ENCODE measurements around the gene AURKAIP1.

Gene AURKAIP1

GRCh38 chr1:1373051-1373814 is 1.8 kb downstream of the AURKAIP1 start:
- Histone ChIP-seq H3K27me3 (ENCODE audit: insufficient read depth, low read length) (no peaks in the 10 kb centered on the region), H3K27ac (ENCODE audit: low read depth, low read length) (no peak overlapping the region), H4K8ac (ENCODE audit: low read depth, low read length) (no peak overlapping the region), H3K4ac (ENCODE audit: low read depth, low read length) (no peak overlapping the region), H3K36me3 (ENCODE audit: control insufficient read depth in 1 of 2, insufficient read depth in 2 of 2, low read length in 2 of 2) (peaks cover 26 to 29% of the 10 kb centered on the region in 2 experiments), H2BK12ac (ENCODE audit: low read length) (no peak overlapping the region), H3K79me2 (ENCODE audit: control insufficient read depth, insufficient read depth, low read length, poor library complexity) (peaks cover 13% of the 10 kb centered on the region), H3K18ac (ENCODE audit: low read length) (no peak overlapping the region), H3K9me3 (ENCODE audit: insufficient read depth, low read depth, low read length) (peaks cover 2% of the 10 kb centered on the region), H3K23ac (ENCODE audit: low read length) (no peak overlapping the region), H3K9ac (ENCODE audit: low read length) (no peak overlapping the region), H4K12ac (ENCODE audit: low read depth, low read length) (no peak overlapping the region), H2BK5ac (ENCODE audit: low read depth, low read length, poor library complexity) (no peak overlapping the region), H2AFZ (ENCODE audit: insufficient read depth, low read length, poor library complexity) (no peak overlapping the region), H4K91ac (ENCODE audit: low read depth, low read length) (no peak overlapping the region), H2AK5ac (ENCODE audit: low read length) (no peak overlapping the region), H3K14ac (ENCODE audit: low read length) (no peak overlapping the region), H2BK120ac (ENCODE audit: insufficient read depth, low read length, poor library complexity) (no peak overlapping the region), H3K4me1 (ENCODE audit: control insufficient read depth in 1 of 2, insufficient read depth in 2 of 2, low read length in 2 of 2) (peaks cover 11 to 13% of the 10 kb centered on the region in 2 experiments), H3K4me2 (ENCODE audit: low read length) (no peak overlapping the region), H3K79me1 (ENCODE audit: low read length) (peaks cover 8% of the 10 kb centered on the region), H3K4me3 (ENCODE audit: low read depth, low read length) (no peak overlapping the region)
- no CpG with 5 or more reads among the region's 26 CpGs for WGBS (ENCODE audit: extremely low coverage, insufficient coverage, insufficient read length)
- DNase-seq: no peak

- Histone ChIP-seq H3K14ac (ENCODE audit: low read length) (no peak overlapping the region), H3K4me3 (ENCODE audit: low read depth, low read length) (no peak overlapping the region), H3K79me2 (ENCODE audit: control insufficient read depth, insufficient read depth, low read length, poor library complexity) (peaks cover 13% of the 10 kb centered on the region), H3K4ac (ENCODE audit: low read depth, low read length) (no peak overlapping the region), H4K91ac (ENCODE audit: low read depth, low read length) (no peak overlapping the region), H3K9ac (ENCODE audit: low read length) (no peak overlapping the region), H2AFZ (ENCODE audit: insufficient read depth, low read length, poor library complexity) (no peak overlapping the region), H3K27me3 (ENCODE audit: insufficient read depth, low read length) (no peaks in the 10 kb centered on the region), H4K8ac (ENCODE audit: low read depth, low read length) (no peak overlapping the region), H3K27ac (ENCODE audit: low read depth, low read length) (no peak overlapping the region), H3K4me2 (ENCODE audit: low read length) (no peak overlapping the region), H4K12ac (ENCODE audit: low read depth, low read length) (no peak overlapping the region), H3K36me3 (ENCODE audit: control insufficient read depth in 1 of 2, insufficient read depth in 2 of 2, low read length in 2 of 2) (peaks cover 26 to 29% of the 10 kb centered on the region in 2 experiments), H3K79me1 (ENCODE audit: low read length) (peaks cover 8% of the 10 kb centered on the region), H2AK5ac (ENCODE audit: low read length) (no peak overlapping the region), H2BK12ac (ENCODE audit: low read length) (no peak overlapping the region), H2BK120ac (ENCODE audit: insufficient read depth, low read length, poor library complexity) (no peak overlapping the region), H3K23ac (ENCODE audit: low read length) (no peak overlapping the region), H3K4me1 (ENCODE audit: control insufficient read depth in 1 of 2, insufficient read depth in 2 of 2, low read length in 2 of 2) (peaks cover 11 to 13% of the 10 kb centered on the region in 2 experiments), H3K9me3 (ENCODE audit: insufficient read depth, low read depth, low read length) (peaks cover 5% of the 10 kb centered on the region), H2BK5ac (ENCODE audit: low read depth, low read length, poor library complexity) (no peak overlapping the region), H3K18ac (ENCODE audit: low read length) (no peak overlapping the region)
- no CpG with 5 or more reads among the region's 26 CpGs for WGBS (ENCODE audit: extremely low coverage, insufficient coverage, insufficient read length)
- peak; percentile 50 to 75 for DNase-seq
Measured at GRCh38 chr1:1371746-1372711, 3.0 kb downstream of the AURKAIP1 start.

- H2AFZ ChIP-seq (ENCODE audit: insufficient read depth, low read length, poor library complexity): no peak overlapping the region
- H3K9ac ChIP-seq (ENCODE audit: low read length): no peak overlapping the region
- H3K4me1 ChIP-seq (ENCODE audit: control insufficient read depth in 1 of 2, insufficient read depth in 2 of 2, low read length in 2 of 2): peaks cover 11 to 13% of the 10 kb centered on the region in 2 experiments
- WGBS (ENCODE audit: extremely low coverage, insufficient coverage, insufficient read length): no CpG with 5 or more reads among the region's 12 CpGs
- H2AK5ac ChIP-seq (ENCODE audit: low read length): no peak overlapping the region
- H3K23ac ChIP-seq (ENCODE audit: low read length): no peak overlapping the region
- peaks cover 13% of the 10 kb centered on the region for H3K79me2 ChIP-seq (ENCODE audit: control insufficient read depth, insufficient read depth, low read length, poor library complexity)
- no peak overlapping the region for H3K27ac ChIP-seq (ENCODE audit: low read depth, low read length)
- peaks cover 6% of the 10 kb centered on the region for H3K9me3 ChIP-seq (ENCODE audit: insufficient read depth, low read depth, low read length)
- H3K27me3 ChIP-seq (ENCODE audit: insufficient read depth, low read length): no peaks in the 10 kb centered on the region
- no peak overlapping the region for H3K18ac ChIP-seq (ENCODE audit: low read length)
- no peak overlapping the region for H2BK12ac ChIP-seq (ENCODE audit: low read length)
- no peak overlapping the region for H3K4ac ChIP-seq (ENCODE audit: low read depth, low read length)
- H3K36me3 ChIP-seq (ENCODE audit: control insufficient read depth in 1 of 2, insufficient read depth in 2 of 2, low read length in 2 of 2): peaks cover 22 to 26% of the 10 kb centered on the region in 2 experiments
- H2BK5ac ChIP-seq (ENCODE audit: low read depth, low read length, poor library complexity): no peak overlapping the region
- H4K91ac ChIP-seq (ENCODE audit: low read depth, low read length): no peak overlapping the region
- peaks cover 8% of the 10 kb centered on the region for H3K79me1 ChIP-seq (ENCODE audit: low read length)
- H4K12ac ChIP-seq (ENCODE audit: low read depth, low read length): peak overlapping the region; percentile 10
- no peak overlapping the region for H4K8ac ChIP-seq (ENCODE audit: low read depth, low read length)
- no peak overlapping the region for H3K14ac ChIP-seq (ENCODE audit: low read length)
- no peak overlapping the region for H3K4me3 ChIP-seq (ENCODE audit: low read depth, low read length)
- no peak for DNase-seq
- H3K4me2 ChIP-seq (ENCODE audit: low read length): no peak overlapping the region
- no peak overlapping the region for H2BK120ac ChIP-seq (ENCODE audit: insufficient read depth, low read length, poor library complexity)
Measured at GRCh38 chr1:1371364-1371745, 3.7 kb downstream of the AURKAIP1 start.

GRCh38 chr1:1370771-1371300 is 4.2 kb downstream of the AURKAIP1 start:
- Histone ChIP-seq H3K23ac (ENCODE audit: low read length) (no peak overlapping the region), H3K4me3 (ENCODE audit: low read depth, low read length) (no peak overlapping the region), H3K14ac (ENCODE audit: low read length) (no peak overlapping the region), H3K18ac (ENCODE audit: low read length) (no peak overlapping the region), H2AK5ac (ENCODE audit: low read length) (no peak overlapping the region), H2BK120ac (ENCODE audit: insufficient read depth, low read length, poor library complexity) (no peak overlapping the region), H2BK5ac (ENCODE audit: low read depth, low read length, poor library complexity) (no peak overlapping the region), H4K8ac (ENCODE audit: low read depth, low read length) (no peak overlapping the region), H3K9ac (ENCODE audit: low read length) (no peak overlapping the region), H3K27ac (ENCODE audit: low read depth, low read length) (no peak overlapping the region), H3K9me3 (ENCODE audit: insufficient read depth, low read depth, low read length) (peaks cover 8% of the 10 kb centered on the region), H4K91ac (ENCODE audit: low read depth, low read length) (no peak overlapping the region), H3K79me1 (ENCODE audit: low read length) (peaks cover 6% of the 10 kb centered on the region), H3K4me2 (ENCODE audit: low read length) (no peak overlapping the region), H2BK12ac (ENCODE audit: low read length) (no peak overlapping the region), H3K27me3 (ENCODE audit: insufficient read depth, low read length) (no peaks in the 10 kb centered on the region), H3K4ac (ENCODE audit: low read depth, low read length) (no peak overlapping the region), H2AFZ (ENCODE audit: insufficient read depth, low read length, poor library complexity) (no peak overlapping the region), H3K79me2 (ENCODE audit: control insufficient read depth, insufficient read depth, low read length, poor library complexity) (peaks cover 13% of the 10 kb centered on the region), H4K12ac (ENCODE audit: low read depth, low read length) (no peak overlapping the region), H3K4me1 (ENCODE audit: control insufficient read depth in 1 of 2, insufficient read depth in 2 of 2, low read length in 2 of 2) (peaks cover 8 to 9% of the 10 kb centered on the region in 2 experiments), H3K36me3 (ENCODE audit: control insufficient read depth in 1 of 2, insufficient read depth in 2 of 2, low read length in 2 of 2) (peaks cover 21 to 22% of the 10 kb centered on the region in 2 experiments)
- WGBS (ENCODE audit: extremely low coverage, insufficient coverage, insufficient read length): no CpG with 5 or more reads among the region's 16 CpGs
- no peak for DNase-seq

Measured in trophoblast cell (in vitro differentiated cells and primary cell).